Keratinocyte (primary cell): ENCODE results near the gene SH3RF1. TPM values are rescaled to one million over a fixed set of nuclear protein-coding genes. Genes with fewer than 3 reads are reported as not detected.

ENCODE experiments used
- DNase-seq: peaks from one replicate; pipeline ENCODE4 v3.0.0-alpha.2; 2011; ENCODE audit warnings: low read depth, missing footprints, low spot score
- FAIRE-seq: peaks from 2 replicates; lab custom pipeline; 2011; peaks lifted over from hg19 to GRCh38; lab: Jason Lieb, UNC
- H2AFZ ChIP-seq: 2 replicates; pipeline ENCODE4 v1.6.0; 2012; ENCODE audit warnings: low read length, control low read depth, inconsistent platforms; ENCODE audit not compliant: control insufficient read depth
- H3K27ac ChIP-seq: 2 replicates; pipeline ENCODE4 v1.5.1; 2011; ENCODE audit warnings: low read length; ENCODE audit not compliant: control insufficient read depth, insufficient read depth
- H3K27me3 ChIP-seq: 3 replicates; pipeline ENCODE4 v1.6.0; 2011; ENCODE audit warnings: low read length; ENCODE audit not compliant: control insufficient read depth, insufficient read depth; ENCODE audit errors: extremely low read depth
- H3K36me3 ChIP-seq, 2 experiments: 2 replicates in 1 of 2; 3 replicates in 1 of 2; pipeline ENCODE4 v1.5.1; 2011; ENCODE audit warnings: low read length in 2 of 2, mild to moderate bottlenecking in 1 of 2; ENCODE audit not compliant: control insufficient read depth in 2 of 2, insufficient read depth in 2 of 2; ENCODE audit errors: extremely low read depth in 1 of 2
- H3K4me1 ChIP-seq: 3 replicates; pipeline ENCODE4 v1.5.1; 2011; ENCODE audit warnings: low read length; ENCODE audit not compliant: control insufficient read depth, insufficient read depth; ENCODE audit errors: extremely low read depth
- H3K4me2 ChIP-seq: 3 replicates; pipeline ENCODE4 v1.6.0; 2011; ENCODE audit warnings: low read depth, low read length; ENCODE audit not compliant: control insufficient read depth, insufficient read depth; ENCODE audit errors: extremely low read depth
- H3K4me3 ChIP-seq, 3 experiments: fragments of 200-600 bp in 1 of 3; sonication (generic) in 1 of 3; 2 replicates in 2 of 3; 3 replicates in 1 of 3; pipeline ENCODE4 v1.5.1; 2011 to 2016; ENCODE audit warnings: low read length in 3 of 3, mild to moderate bottlenecking in 3 of 3, control low read depth in 2 of 3, inconsistent platforms in 1 of 3, low read depth in 1 of 3, mixed read lengths in 1 of 3, mixed run types in 1 of 3, moderate library complexity in 1 of 3; ENCODE audit not compliant: control insufficient read depth in 2 of 3, insufficient read depth in 2 of 3; ENCODE audit errors: extremely low read depth in 1 of 3
- H3K79me2 ChIP-seq: 2 replicates; pipeline ENCODE4 v1.6.0; 2012; ENCODE audit warnings: low read length; ENCODE audit not compliant: control insufficient read depth, insufficient read depth
- H3K9ac ChIP-seq: 3 replicates; pipeline ENCODE4 v1.6.0; 2011; ENCODE audit warnings: low read length; ENCODE audit not compliant: control insufficient read depth, insufficient read depth; ENCODE audit errors: extremely low read depth
- H3K9me1 ChIP-seq: 3 replicates; pipeline ENCODE4 v1.6.0; 2011; ENCODE audit warnings: low read length; ENCODE audit not compliant: control insufficient read depth, insufficient read depth; ENCODE audit errors: extremely low read depth
- H3K9me3 ChIP-seq: 2 replicates; pipeline ENCODE4 v1.5.1; 2012; ENCODE audit warnings: low read depth, low read length; ENCODE audit not compliant: control insufficient read depth
- H4K20me1 ChIP-seq: 3 replicates; pipeline ENCODE4 v1.6.0; 2011; ENCODE audit warnings: low read length; ENCODE audit not compliant: control insufficient read depth, insufficient read depth; ENCODE audit errors: extremely low read depth
- CTCF ChIP-seq, 3 experiments: IDR thresholded peaks in 1 of 3; conservative IDR thresholded peaks in 1 of 3; optimal IDR thresholded peaks in 1 of 3; 2 replicates in 2 of 3; 3 replicates in 1 of 3; pipeline versions ENCODE3 to v1.5.1; 2011; ENCODE audit warnings: low read length in 3 of 3, mild to moderate bottlenecking in 3 of 3, moderate library complexity in 2 of 3, control low read depth in 1 of 3, inconsistent platforms in 1 of 3; ENCODE audit not compliant: insufficient read depth in 2 of 3; ENCODE audit errors: extremely low read depth in 1 of 3
- EZH2 ChIP-seq: IDR thresholded peaks from one replicate; pipeline ENCODE4 v1.6.1; 2012; ENCODE audit warnings: inconsistent platforms, mild to moderate bottlenecking, low read length, moderate library complexity
- dilution Hi-C: fragments of 300-500 bp; cut with MboI; formaldehyde crosslinking; loops from one replicate; pipeline ENCODE4 v1.7.0; 2020; ENCODE audit warnings: low sequenced_read_pairs; ENCODE audit not compliant: extremely low pct_ligation_motif_present
- polyA plus RNA-seq, 5 experiments: library from polyadenylated mRNA; depleted of rRNA in 3 of 5; stranded (reverse) in 3 of 5; stranded (forward) in 1 of 5; unstranded in 1 of 5; fragments of >200 nt; gene quantifications; 1 replicate in 1 of 5; 2 replicates in 3 of 5; 3 replicates in 1 of 5; pipeline versions ENCODE4 v1.2.1 to v1.2.3, GENCODE V29; 2011 to 2012; ENCODE audit warnings: missing spikeins in 2 of 5, low read depth in 1 of 5, low replicate concordance in 1 of 5

The SH3RF1 gene
- polyA plus RNA-seq, 1 donor (not counting 4 experiments of a cell fraction or from before 2014, with no cell fraction given), result 9.5 TPM

GRCh38 chr4:169148885-169149284 is 121.9 kb downstream of the SH3RF1 start:
- Histone ChIP-seq H3K36me3 (peaks cover 7 to 9% of the 10 kb centered on the region in 2 experiments), H3K4me1 (peaks cover 18% of the 10 kb centered on the region), H3K9me3 (no peaks in the 10 kb centered on the region), H2AFZ (no peak overlapping the region), H3K4me2 (no peak overlapping the region), H3K27me3 (no peaks in the 10 kb centered on the region), H3K79me2 (no peaks in the 10 kb centered on the region), H3K27ac (no peak overlapping the region), H4K20me1 (no peaks in the 10 kb centered on the region), H3K9ac (no peak overlapping the region), H3K4me3 (no peak overlapping the region), H3K9me1 (no peaks in the 10 kb centered on the region)
- dilution Hi-C loops, result no loop called here
- FAIRE-seq (no peak), DNase-seq (no peak)
- TF ChIP-seq CTCF (optimal IDR thresholded peaks at IDR 0.05 in 1 of 3, IDR thresholded peaks at IDR 0.05 in 1 of 3, conservative IDR thresholded peaks at IDR 0.05 in 1 of 3; ENCODE audit: extremely low read depth in 1 of 3, insufficient read depth in 2 of 3, low read length in 3 of 3) (no peak), EZH2 (no peak)

DNA sequence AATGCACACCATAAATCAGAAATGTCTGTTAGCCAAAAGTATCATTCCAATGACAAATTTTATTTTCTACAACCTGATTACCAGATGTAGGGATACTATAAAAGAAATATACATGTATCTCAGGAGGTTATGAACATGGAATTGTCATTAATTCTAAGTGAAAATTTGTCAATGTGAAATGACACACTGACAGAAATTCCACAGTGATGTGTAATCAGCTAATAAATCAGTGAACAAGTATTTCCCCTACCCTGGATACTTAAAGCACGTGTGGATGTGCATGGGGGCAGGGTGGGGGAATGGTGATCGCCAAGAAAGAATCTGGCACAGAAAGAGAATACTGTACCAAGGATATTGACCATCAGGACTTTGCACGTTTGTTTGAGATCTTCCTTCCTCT is 123.6 kb downstream of the SH3RF1 start:
- H3K4me3 ChIP-seq, result no peak overlapping the region
- H3K79me2 ChIP-seq, result no peaks in the 10 kb centered on the region
- FAIRE-seq (peak; percentile 29), DNase-seq (no peak)
- no peak overlapping the region for H2AFZ ChIP-seq
- dilution Hi-C loops, result no loop called here
- H3K27ac ChIP-seq, result peak overlapping the region; percentile 49
- no peaks in the 10 kb centered on the region for H4K20me1 ChIP-seq
- no peak for TF ChIP-seq CTCF (optimal IDR thresholded peaks at IDR 0.05 in 1 of 3, IDR thresholded peaks at IDR 0.05 in 1 of 3, conservative IDR thresholded peaks at IDR 0.05 in 1 of 3; ENCODE audit: extremely low read depth in 1 of 3, insufficient read depth in 2 of 3, low read length in 3 of 3)
- TF ChIP-seq EZH2, result no peak
- no peaks in the 10 kb centered on the region for H3K9me3 ChIP-seq
- H3K4me1 ChIP-seq, result peaks cover 18% of the 10 kb centered on the region
- H3K4me2 ChIP-seq, result peak overlapping the region; percentile 55
- H3K36me3 ChIP-seq, result peaks cover 3 to 10% of the 10 kb centered on the region in 2 experiments
- no peaks in the 10 kb centered on the region for H3K9me1 ChIP-seq
- H3K27me3 ChIP-seq, result no peaks in the 10 kb centered on the region
- H3K9ac ChIP-seq, result no peak overlapping the region
